ENCODE results near the gene CCDC92. TPM values are rescaled to one million over a fixed set of nuclear protein-coding genes. Genes with fewer than 3 reads are reported as not detected.
A peak's percentile ranks its signal among the peaks of the same experiment; 100 is the strongest.

Gene CCDC92
- total RNA-seq, 1 donor from 2014 or later = 22.9 TPM

- Mint-ChIP-seq H3K4me1 (ENCODE audit: unreplicated experiment) (peaks cover 35% of the 10 kb centered on the region), H3K36me3 (no peaks in the 10 kb centered on the region), H3K4me3 (no peak overlapping the region), H3K27ac (no peak overlapping the region), H3K27me3 (no peaks in the 10 kb centered on the region), H3K9me3 (no peaks in the 10 kb centered on the region)
- DNase-seq (ENCODE audit: extremely low spot score, unreplicated experiment) = no peak
- TF ChIP-seq, protein P1, sequence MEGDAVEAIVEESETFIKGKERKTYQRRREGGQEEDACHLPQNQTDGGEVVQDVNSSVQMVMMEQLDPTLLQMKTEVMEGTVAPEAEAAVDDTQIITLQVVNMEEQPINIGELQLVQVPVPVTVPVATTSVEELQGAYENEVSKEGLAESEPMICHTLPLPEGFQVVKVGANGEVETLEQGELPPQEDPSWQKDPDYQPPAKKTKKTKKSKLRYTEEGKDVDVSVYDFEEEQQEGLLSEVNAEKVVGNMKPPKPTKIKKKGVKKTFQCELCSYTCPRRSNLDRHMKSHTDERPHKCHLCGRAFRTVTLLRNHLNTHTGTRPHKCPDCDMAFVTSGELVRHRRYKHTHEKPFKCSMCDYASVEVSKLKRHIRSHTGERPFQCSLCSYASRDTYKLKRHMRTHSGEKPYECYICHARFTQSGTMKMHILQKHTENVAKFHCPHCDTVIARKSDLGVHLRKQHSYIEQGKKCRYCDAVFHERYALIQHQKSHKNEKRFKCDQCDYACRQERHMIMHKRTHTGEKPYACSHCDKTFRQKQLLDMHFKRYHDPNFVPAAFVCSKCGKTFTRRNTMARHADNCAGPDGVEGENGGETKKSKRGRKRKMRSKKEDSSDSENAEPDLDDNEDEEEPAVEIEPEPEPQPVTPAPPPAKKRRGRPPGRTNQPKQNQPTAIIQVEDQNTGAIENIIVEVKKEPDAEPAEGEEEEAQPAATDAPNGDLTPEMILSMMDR (conservative IDR thresholded peaks at IDR 0.05) = no peak
Observed at GRCh38 chr12:123952037-123952436, 20.6 kb downstream of the CCDC92 start.

DNA sequence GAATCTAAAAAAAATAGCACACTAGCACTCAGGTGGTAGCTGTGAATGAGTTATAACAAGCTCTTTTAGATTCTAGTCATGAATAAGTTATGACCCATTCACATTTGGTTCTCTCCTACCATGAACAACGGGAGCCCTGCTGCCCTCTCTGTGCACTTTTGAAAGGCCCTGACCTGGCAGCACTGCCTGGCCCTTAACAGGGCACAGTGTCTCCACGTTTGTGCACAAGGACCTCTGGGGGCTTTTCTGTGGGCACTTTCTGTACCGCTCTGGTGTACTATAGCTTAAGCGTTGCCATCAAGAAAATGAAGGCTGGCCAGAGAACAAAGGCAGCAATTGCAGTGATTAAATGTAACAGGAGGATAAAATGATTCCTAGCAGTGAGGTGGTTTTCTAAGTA lies 21.2 kb downstream of the CCDC92 start:
- Mint-ChIP-seq H3K9me3 (no peaks in the 10 kb centered on the region), H3K27ac (no peak overlapping the region), H3K4me3 (no peak overlapping the region), H3K36me3 (no peaks in the 10 kb centered on the region), H3K4me1 (ENCODE audit: unreplicated experiment) (peaks cover 30% of the 10 kb centered on the region), H3K27me3 (no peaks in the 10 kb centered on the region)
- DNase-seq (ENCODE audit: extremely low spot score, unreplicated experiment) = no peak
- TF ChIP-seq, protein P1 (conservative IDR thresholded peaks at IDR 0.05) = no peak

GRCh38 chr12:123950476-123951349 lies 21.9 kb downstream of the CCDC92 start:
- H3K4me3 Mint-ChIP-seq = no peak overlapping the region
- TF ChIP-seq, protein P1 (conservative IDR thresholded peaks at IDR 0.05) = no peak
- H3K27ac Mint-ChIP-seq = no peak overlapping the region
- DNase-seq (ENCODE audit: extremely low spot score, unreplicated experiment) = no peak
- H3K27me3 Mint-ChIP-seq = no peaks in the 10 kb centered on the region
- H3K36me3 Mint-ChIP-seq = no peaks in the 10 kb centered on the region
- no peaks in the 10 kb centered on the region for H3K9me3 Mint-ChIP-seq
- H3K4me1 Mint-ChIP-seq (ENCODE audit: unreplicated experiment) = peaks cover 27% of the 10 kb centered on the region

DNA sequence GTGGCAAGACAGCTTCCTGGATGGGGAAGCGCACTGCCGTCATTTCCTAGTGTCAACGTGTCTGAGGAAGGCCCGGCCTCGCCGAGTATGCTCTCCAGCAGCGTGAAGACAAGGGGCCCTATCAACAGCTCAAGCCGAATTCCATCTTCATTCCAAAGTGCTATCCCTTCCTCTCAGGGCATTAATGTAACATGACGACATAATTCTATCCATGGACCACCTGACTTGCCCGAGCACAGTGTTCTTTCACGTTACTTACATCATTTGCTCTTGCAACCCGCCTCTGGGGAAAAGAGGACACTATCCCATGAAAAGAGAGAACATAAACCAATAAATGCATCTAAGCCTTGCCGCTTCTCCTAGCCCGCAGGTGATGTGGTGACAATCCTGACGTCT lies 22.9 kb downstream of the CCDC92 start:
- Mint-ChIP-seq H3K9me3 (no peaks in the 10 kb centered on the region), H3K36me3 (peaks cover under 1% of the 10 kb centered on the region)
- TF ChIP-seq, protein P1 (conservative IDR thresholded peaks at IDR 0.05) = no peak

GRCh38 chr12:123948796-123949769 lies 23.5 kb downstream of the CCDC92 start:
- H3K27me3 Mint-ChIP-seq = no peaks in the 10 kb centered on the region
- no peak overlapping the region for H3K27ac Mint-ChIP-seq
- H3K9me3 Mint-ChIP-seq = no peaks in the 10 kb centered on the region
- peaks cover 5% of the 10 kb centered on the region for H3K36me3 Mint-ChIP-seq
- TF ChIP-seq, protein P1 (conservative IDR thresholded peaks at IDR 0.05) = no peak
- H3K4me3 Mint-ChIP-seq = peak overlapping the region; percentile 26
- peaks cover 32% of the 10 kb centered on the region for H3K4me1 Mint-ChIP-seq (ENCODE audit: unreplicated experiment)
- DNase-seq (ENCODE audit: extremely low spot score, unreplicated experiment) = no peak

More for the DNA sequence above, 22.9 kb downstream of the CCDC92 start:
- DNase-seq (ENCODE audit: extremely low spot score, unreplicated experiment) = no peak
- Mint-ChIP-seq H3K4me1 (ENCODE audit: unreplicated experiment) (peaks cover 28% of the 10 kb centered on the region), H3K27ac (no peak overlapping the region), H3K4me3 (no peak overlapping the region), H3K27me3 (no peaks in the 10 kb centered on the region)

Data from type B pancreatic cell (in vitro differentiated cells).